Left lung (tissue), 10 donors: ENCODE results near the gene ALKBH3. TPM values are rescaled to one million over a fixed set of nuclear protein-coding genes. Genes with fewer than 3 reads are reported as not detected.
A peak's percentile ranks its signal among the peaks of the same experiment; 100 is the strongest.

Experiments used
- ATAC-seq: fragments of 200-7000 bp; cut with Tn5 transposase; one replicate; pipeline ENCODE4 v1.9.1; 2020; ENCODE audit warnings: moderate library complexity
- DNase-seq, 4 donors: peaks; one replicate each; pipeline ENCODE4 v3.0.0-alpha.2; 2013 to 2020
- H3K27ac ChIP-seq, 2 donors: fragments of 200-600 bp; sonication (generic) in 1 of 2; one replicate each; pipeline versions ENCODE4 v1.5.0 to v1.8.0; 2020 to 2021
- H3K27me3 ChIP-seq, 2 donors: fragments of 200-600 bp; sonication (generic) in 1 of 2; one replicate each; pipeline versions ENCODE4 v1.5.0 to v1.8.0; 2020 to 2021
- H3K36me3 ChIP-seq, 2 donors: fragments of 200-600 bp; sonication (generic) in 1 of 2; one replicate each; pipeline versions ENCODE4 v1.5.0 to v1.8.0; 2020 to 2021
- H3K4me1 ChIP-seq, 2 donors: fragments of 200-600 bp; one replicate each; pipeline ENCODE4 v1.8.0; 2021
- H3K4me3 ChIP-seq, 2 donors: fragments of 200-600 bp; sonication (generic) in 1 of 2; one replicate each; pipeline versions ENCODE4 v1.5.0 to v1.8.0; 2020 to 2021; ENCODE audit warnings: mild to moderate bottlenecking in 1 of 2
- H3K9me3 ChIP-seq, 2 donors: fragments of 200-600 bp; sonication (generic) in 1 of 2; one replicate each; pipeline versions ENCODE4 v1.5.0 to v1.8.0; 2020 to 2021
- intact Hi-C, 2 donors: fragments of 100-400 bp; cut with DNase I; formaldehyde crosslinking; loops; one replicate each; pipeline versions ENCODE4 v1.11.2 to v1.14.2; 2022
- polyA plus RNA-seq, 6 donors: library from polyadenylated mRNA; unstranded; fragments of 120-200 nt; gene quantifications; one replicate each; pipeline ENCODE4 v1.2.1, GENCODE V29; 2013; ENCODE audit not compliant: insufficient read length in 6 of 6
- total RNA-seq, 2 donors: library from RNA; stranded (reverse); fragmentation: NEBNext Ultra II Directional; extraction: Animal tissue kit (Norgen Biotek cat#: 25700); gene quantifications; one replicate each; pipeline ENCODE4 v1.2.1, GENCODE V29; 2021
- TF ChIP-seq, protein P1 (sequence below), 2 donors: fragments of 200-600 bp; sonication (generic) in 1 of 2; IDR thresholded peaks; one replicate each; pipeline versions ENCODE4 v1.5.0 to v1.8.0; 2021; ENCODE audit warnings: antibody characterized with exemption in 2 of 2
- donor health status: DM: no; HTN: yes; CAD: no.
- donor health status: DM: no; HTN: no; CAD: no.

ALKBH3 gene
- total and polyA plus RNA-seq, 8 donors, result 28.8 to 43.3 (median 40.1) TPM

DNA sequence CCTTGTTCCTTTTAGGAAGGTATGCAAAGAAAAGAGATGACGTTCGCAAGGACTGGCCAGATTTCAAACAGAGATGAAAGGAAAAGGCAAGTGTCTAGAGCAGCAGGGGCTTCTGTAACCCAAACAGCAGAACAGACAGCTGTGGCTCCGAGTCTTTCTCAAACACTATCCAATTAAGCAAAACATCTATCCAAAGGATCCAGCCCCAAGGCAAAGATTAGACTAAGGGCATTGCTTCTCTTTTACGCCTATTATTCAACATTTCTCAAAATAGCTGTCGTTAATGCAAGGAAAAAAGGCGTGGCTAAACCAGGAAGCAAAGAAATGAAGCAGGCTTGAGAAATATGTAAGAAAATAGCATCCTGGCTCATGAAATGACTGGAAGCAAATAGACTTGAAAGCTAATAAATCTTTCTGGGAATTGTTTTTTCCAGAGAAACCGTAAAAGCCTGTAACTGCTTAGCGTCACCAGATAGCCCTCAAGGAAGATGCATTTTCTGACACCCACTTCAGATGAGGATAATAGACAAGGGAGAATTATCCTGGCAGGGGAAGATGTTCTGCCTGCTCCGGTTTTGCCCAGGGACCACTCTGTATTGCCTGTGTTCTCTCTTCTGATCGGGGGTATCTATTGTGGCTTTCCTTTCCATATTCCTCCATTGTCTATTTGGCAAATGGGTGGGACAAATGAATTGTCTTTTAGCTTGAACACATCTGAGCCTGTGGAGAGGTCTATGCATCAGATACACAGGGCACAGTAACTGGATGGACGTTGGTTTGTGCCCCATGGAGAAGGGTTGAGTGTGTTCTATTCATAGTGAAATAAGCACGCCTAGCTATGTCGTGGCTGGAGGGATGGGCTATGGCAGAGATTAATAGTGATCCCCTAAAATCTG is 82.0 kb downstream of the ALKBH3 start:
- no peak for DNase-seq
- TF ChIP-seq, protein P1, sequence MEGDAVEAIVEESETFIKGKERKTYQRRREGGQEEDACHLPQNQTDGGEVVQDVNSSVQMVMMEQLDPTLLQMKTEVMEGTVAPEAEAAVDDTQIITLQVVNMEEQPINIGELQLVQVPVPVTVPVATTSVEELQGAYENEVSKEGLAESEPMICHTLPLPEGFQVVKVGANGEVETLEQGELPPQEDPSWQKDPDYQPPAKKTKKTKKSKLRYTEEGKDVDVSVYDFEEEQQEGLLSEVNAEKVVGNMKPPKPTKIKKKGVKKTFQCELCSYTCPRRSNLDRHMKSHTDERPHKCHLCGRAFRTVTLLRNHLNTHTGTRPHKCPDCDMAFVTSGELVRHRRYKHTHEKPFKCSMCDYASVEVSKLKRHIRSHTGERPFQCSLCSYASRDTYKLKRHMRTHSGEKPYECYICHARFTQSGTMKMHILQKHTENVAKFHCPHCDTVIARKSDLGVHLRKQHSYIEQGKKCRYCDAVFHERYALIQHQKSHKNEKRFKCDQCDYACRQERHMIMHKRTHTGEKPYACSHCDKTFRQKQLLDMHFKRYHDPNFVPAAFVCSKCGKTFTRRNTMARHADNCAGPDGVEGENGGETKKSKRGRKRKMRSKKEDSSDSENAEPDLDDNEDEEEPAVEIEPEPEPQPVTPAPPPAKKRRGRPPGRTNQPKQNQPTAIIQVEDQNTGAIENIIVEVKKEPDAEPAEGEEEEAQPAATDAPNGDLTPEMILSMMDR (IDR thresholded peaks at IDR 0.05), result no peak
- ATAC-seq, result peak; percentile 72

DNA sequence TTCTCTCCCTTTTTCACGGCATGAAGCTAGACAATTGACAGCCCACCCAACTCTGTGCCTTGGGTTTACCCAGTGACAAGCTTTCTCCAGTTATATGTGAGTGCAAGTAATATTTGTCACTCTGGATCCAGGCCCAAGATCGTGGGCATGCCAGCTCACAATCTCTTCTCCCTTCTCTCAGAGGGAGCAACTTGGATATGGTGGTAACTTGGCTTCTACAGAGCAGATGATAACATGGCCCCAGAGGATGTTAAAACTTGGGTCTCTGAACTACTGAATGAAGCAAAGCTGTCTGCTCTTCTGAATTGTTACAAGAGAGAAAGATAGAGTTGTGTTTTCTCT is 82.6 kb downstream of the ALKBH3 start:
- TF ChIP-seq, protein P1 (IDR thresholded peaks at IDR 0.05), result no peak
- intact Hi-C loops, result no loop called here
- Histone ChIP-seq H3K27me3 (no peaks in the 10 kb centered on the region), H3K4me3 (no peak overlapping the region), H3K9me3 (peaks cover 0 to 11% of the 10 kb centered on the region in 2 donors), H3K27ac (no peak overlapping the region), H3K36me3 (no peaks in the 10 kb centered on the region), H3K4me1 (no peaks in the 10 kb centered on the region)
- ATAC-seq (no peak), DNase-seq (no peak)

More for the DNA sequence above, 82.0 kb downstream of the ALKBH3 start:
- Histone ChIP-seq H3K27ac (peak overlapping the region in 1 of 2 donors; percentile 27), H3K27me3 (no peaks in the 10 kb centered on the region), H3K4me3 (no peak overlapping the region), H3K4me1 (no peaks in the 10 kb centered on the region), H3K36me3 (no peaks in the 10 kb centered on the region), H3K9me3 (peaks cover 0 to 12% of the 10 kb centered on the region in 2 donors)
- intact Hi-C loops, result no loop called here

DNA sequence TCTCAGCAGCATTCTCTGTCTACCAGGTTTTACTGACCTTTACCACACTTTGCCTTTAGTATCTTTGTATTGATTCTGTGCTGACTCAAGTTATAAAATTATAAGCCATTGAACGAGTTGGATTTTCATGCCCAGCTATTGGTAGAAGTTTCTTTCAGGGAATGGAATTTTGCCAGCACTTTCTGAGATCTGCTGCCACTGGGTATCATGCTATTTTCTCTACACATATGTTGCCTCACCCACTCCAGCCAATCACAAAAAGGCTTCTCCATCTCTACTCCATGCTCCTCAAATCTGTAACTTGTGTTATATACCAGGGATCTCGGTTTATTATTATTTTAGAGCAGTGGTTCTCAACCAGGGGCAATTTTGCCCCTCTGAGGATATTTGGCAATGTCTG is 87.0 kb downstream of the ALKBH3 start:
- no peaks in the 10 kb centered on the region for H3K27me3 ChIP-seq
- intact Hi-C loops, result no loop called here
- ATAC-seq (no peak), DNase-seq (no peak)
- H3K9me3 ChIP-seq, result peaks cover 0 to 4% of the 10 kb centered on the region in 2 donors
- no peak overlapping the region for H3K4me3 ChIP-seq
- H3K36me3 ChIP-seq, result no peaks in the 10 kb centered on the region
- no peak overlapping the region for H3K27ac ChIP-seq
- peaks cover 0 to 3% of the 10 kb centered on the region in 2 donors for H3K4me1 ChIP-seq
- TF ChIP-seq, protein P1 (IDR thresholded peaks at IDR 0.05), result no peak

DNA sequence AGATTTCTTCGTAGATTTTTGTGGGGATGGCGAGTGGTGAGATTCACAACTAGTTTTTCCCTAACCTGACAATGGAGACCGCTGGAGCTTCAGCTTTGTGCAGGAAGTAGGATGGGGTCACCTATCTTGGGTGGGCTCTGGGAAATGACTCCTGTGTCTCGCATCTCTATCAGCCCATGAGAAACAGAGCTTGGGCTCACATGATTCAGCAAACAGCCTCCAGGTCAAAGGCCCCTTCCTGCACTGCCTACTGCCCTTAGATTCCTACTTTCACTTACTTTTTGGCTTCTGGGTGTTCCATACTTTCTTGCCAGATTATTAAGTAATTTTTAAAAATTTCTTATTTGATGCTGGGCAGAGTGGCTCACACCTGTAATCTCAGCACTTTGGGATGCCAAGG is 88.1 kb downstream of the ALKBH3 start:
- TF ChIP-seq, protein P1 (IDR thresholded peaks at IDR 0.05), result no peak
- ATAC-seq (no peak), DNase-seq (no peak)
- Histone ChIP-seq H3K27ac (no peak overlapping the region), H3K4me1 (peaks cover 0 to 3% of the 10 kb centered on the region in 2 donors), H3K4me3 (no peak overlapping the region), H3K27me3 (no peaks in the 10 kb centered on the region), H3K36me3 (no peaks in the 10 kb centered on the region), H3K9me3 (peaks cover 0 to 4% of the 10 kb centered on the region in 2 donors)
- intact Hi-C loops, result no loop called here

DNA sequence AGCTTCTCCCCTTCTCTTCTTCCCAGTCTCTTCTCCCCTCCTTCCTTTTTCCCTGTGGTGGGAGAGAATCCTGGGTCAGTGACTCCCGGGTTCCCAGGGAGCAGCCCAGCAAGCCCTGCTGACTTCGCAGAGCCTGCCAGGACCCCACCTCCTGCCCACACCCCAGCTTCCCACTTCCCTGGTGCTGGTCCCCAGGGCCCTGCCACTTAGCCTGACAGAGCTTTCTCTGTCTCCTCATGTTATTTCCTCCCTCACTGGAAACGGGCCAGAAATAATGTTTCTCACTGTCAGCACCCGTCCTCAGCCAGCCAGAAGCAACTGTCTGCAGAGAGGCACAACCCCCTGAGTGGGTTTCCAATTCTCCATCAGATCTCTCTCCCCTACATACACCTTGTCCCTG is 88.9 kb downstream of the ALKBH3 start:
- Histone ChIP-seq H3K9me3 (peaks cover 0 to 7% of the 10 kb centered on the region in 2 donors), H3K36me3 (no peaks in the 10 kb centered on the region), H3K4me1 (peaks cover 0 to 3% of the 10 kb centered on the region in 2 donors), H3K4me3 (no peak overlapping the region), H3K27ac (no peak overlapping the region), H3K27me3 (no peaks in the 10 kb centered on the region)
- DNase-seq (peak in 1 of 4 donors; percentile 59), ATAC-seq (no peak)
- intact Hi-C loops, result no loop called here
- TF ChIP-seq, protein P1 (IDR thresholded peaks at IDR 0.05), result no peak

Other genes with a start within 250 kb of the ALKBH3 start
- gene HSD17B12, start 200.1 kb upstream of the ALKBH3 start, total RNA-seq, result 100 to 1,000 TPM; 129 to 150 TPM
- 10 to 100 TPM; 64.5 to 84.5 (median 73.9) TPM for gene HSD17B12, start 200.1 kb upstream of the ALKBH3 start, polyA plus RNA-seq
- gene C11orf96, start 61.8 kb downstream of the ALKBH3 start, total RNA-seq, result 10 to 100 TPM; 71.0 to 74.2 TPM
- gene C11orf96, start 61.8 kb downstream of the ALKBH3 start, polyA plus RNA-seq, result 10 to 100 TPM; 12.0 to 50.2 (median 31.4) TPM
- gene ACCSL, start 167.2 kb downstream of the ALKBH3 start, total RNA-seq, result not detected
- gene ACCSL, start 167.2 kb downstream of the ALKBH3 start, polyA plus RNA-seq, result under 1 TPM; 0.13 to 0.47 (median 0.37) TPM
- 10 to 100 TPM; 29.3 to 42.1 TPM for gene ACCS, start 185.4 kb downstream of the ALKBH3 start, total RNA-seq
- gene ACCS, start 185.4 kb downstream of the ALKBH3 start, polyA plus RNA-seq, result 10 to 100 TPM; 48.1 to 88.1 (median 64.1) TPM
- 10 to 100 TPM; 56.4 to 63.1 TPM for gene EXT2, start 214.8 kb downstream of the ALKBH3 start, total RNA-seq
- 10 to 100 TPM; 68.6 to 85.0 (median 78.0) TPM for gene EXT2, start 214.8 kb downstream of the ALKBH3 start, polyA plus RNA-seq